ENCODE results near the gene WFIKKN1.
A peak's percentile ranks its signal among the peaks of the same experiment; 100 is the strongest.
"Not testable (repeated sequence)": the region's sequence is repeated elsewhere in the genome, so short reads cannot be mapped to it uniquely, and the experiment has no call there.

WFIKKN1 gene

GRCh38 chr16:595942-596735 lies 34.6 kb upstream of the WFIKKN1 start:
- DNase-seq, result no peak

GRCh38 chr16:596736-597060 lies 34.1 kb upstream of the WFIKKN1 start:
- DNase-seq, result no peak

GRCh38 chr16:597655-598054 lies 33.1 kb upstream of the WFIKKN1 start:
- not testable (repeated sequence) for DNase-seq

GRCh38 chr16:598823-599739 lies 31.7 kb upstream of the WFIKKN1 start:
- DNase-seq, result no peak

- DNase-seq, result no peak
Observed at GRCh38 chr16:600781-601180, 30.0 kb upstream of the WFIKKN1 start.

- no peak for DNase-seq
Observed at GRCh38 chr16:603933-604332, 26.9 kb upstream of the WFIKKN1 start.

- DNase-seq, result no peak
Observed at GRCh38 chr16:606656-607307, 24.0 kb upstream of the WFIKKN1 start.

GRCh38 chr16:608019-608418 lies 22.8 kb upstream of the WFIKKN1 start:
- no peak for DNase-seq

GRCh38 chr16:609316-609715 lies 21.5 kb upstream of the WFIKKN1 start:
- DNase-seq, result no peak

- DNase-seq, result no peak
Observed at GRCh38 chr16:609984-610383, 20.8 kb upstream of the WFIKKN1 start.

- peak; percentile 48 to 56 for DNase-seq
Observed at GRCh38 chr16:610513-611381, 20.0 kb upstream of the WFIKKN1 start.

- no peak for DNase-seq
Observed at GRCh38 chr16:615122-615521, 15.7 kb upstream of the WFIKKN1 start.

- DNase-seq, result no peak
Observed at GRCh38 chr16:616733-617586, 13.8 kb upstream of the WFIKKN1 start.

GRCh38 chr16:617855-618254 lies 12.9 kb upstream of the WFIKKN1 start:
- DNase-seq, result no peak

GRCh38 chr16:619476-620100 lies 11.2 kb upstream of the WFIKKN1 start:
- DNase-seq, result no peak

GRCh38 chr16:620700-621525 lies 9.9 kb upstream of the WFIKKN1 start:
- DNase-seq, result no peak

- DNase-seq, result no peak
Observed at GRCh38 chr16:621526-622105, 9.2 kb upstream of the WFIKKN1 start.

- no peak for DNase-seq
Observed at GRCh38 chr16:622920-623280, 7.9 kb upstream of the WFIKKN1 start.

GRCh38 chr16:624526-625070 lies 6.2 kb upstream of the WFIKKN1 start:
- no peak for DNase-seq

Data from activated CD4-positive, alpha-beta T cell treated with anti-CD3 and anti-CD28 coated beads for 4 hours (primary cell).